H1 (cell line): Measurements from ENCODE around the gene RAB36. TPM values are rescaled to one million over a fixed set of nuclear protein-coding genes. Genes with fewer than 3 reads are reported as not detected.

Experiments used
- CTCF ChIA-PET: fragments of 300-600 bp; sonication (Branson Sonifier 250); formaldehyde crosslinking; loops from one replicate; lab custom pipeline; 2021; ENCODE audit not compliant: partially characterized antibody; lab: Charles Lee
- POLR2A ChIA-PET: fragments of 300-600 bp; sonication (Branson Sonifier 250); formaldehyde crosslinking; loops from one replicate; lab custom pipeline; 2021; ENCODE audit warnings: inconsistent platforms; ENCODE audit not compliant: partially characterized antibody; lab: Charles Lee
- DNase-seq, 2 experiments: peaks; one replicate each; pipeline versions ENCODE4 v3.0.0 to v3.0.0-alpha.2; 2010 to 2022; ENCODE audit warnings: low spot score in 2 of 2, low read depth in 1 of 2, mixed read lengths in 1 of 2
- FAIRE-seq: peaks from 2 replicates; lab custom pipeline; 2011; peaks lifted over from hg19 to GRCh38; lab: Jason Lieb, UNC
- H2AFZ ChIP-seq: 2 replicates; pipeline ENCODE4 v1.8.1; 2012; ENCODE audit warnings: low read length, inconsistent platforms
- H2AK5ac ChIP-seq: 2 replicates; pipeline ENCODE4 v1.6.1; 2013; ENCODE audit warnings: low read depth, low read length
- H2BK120ac ChIP-seq: replicated peaks from 2 replicates; pipeline ENCODE3; 2013; ENCODE audit warnings: low read depth, low read length, inconsistent platforms
- H2BK12ac ChIP-seq: 2 replicates; pipeline ENCODE4 v1.6.1; 2013; ENCODE audit warnings: low read depth, low read length
- H2BK15ac ChIP-seq: 2 replicates; pipeline ENCODE4 v1.6.1; 2013; ENCODE audit warnings: low read length
- H2BK20ac ChIP-seq: 2 replicates; pipeline ENCODE4 v1.6.1; 2013; ENCODE audit warnings: low read length
- H2BK5ac ChIP-seq: 2 replicates; pipeline ENCODE4 v1.6.1; 2013; ENCODE audit warnings: low read depth, low read length
- H3K14ac ChIP-seq: 2 replicates; pipeline ENCODE4 v1.6.1; 2013; ENCODE audit warnings: inconsistent platforms; ENCODE audit not compliant: insufficient read length
- H3K18ac ChIP-seq: 2 replicates; pipeline ENCODE4 v1.6.1; 2013; ENCODE audit warnings: low read length; ENCODE audit errors: extremely low read depth
- H3K23ac ChIP-seq: 2 replicates; pipeline ENCODE4 v1.6.1; 2013; ENCODE audit warnings: inconsistent platforms; ENCODE audit not compliant: insufficient read length
- H3K23me2 ChIP-seq: 2 replicates; pipeline ENCODE4 v1.6.1; 2013; ENCODE audit warnings: low read depth, low read length
- H3K27ac ChIP-seq: 2 replicates; pipeline ENCODE4 v1.6.1; 2011; ENCODE audit warnings: low read depth, low read length, inconsistent platforms
- H3K27me3 ChIP-seq, 4 experiments: replicated peaks in 1 of 4; 1 replicate in 1 of 4; 2 replicates in 3 of 4; pipeline versions ENCODE4 v1.6.1 to v1.8.1; 2011 to 2013; ENCODE audit warnings: low read length in 3 of 4, mild to moderate bottlenecking in 3 of 4, inconsistent platforms in 2 of 4, mixed read lengths in 2 of 4, moderate library complexity in 1 of 4; ENCODE audit not compliant: control insufficient read depth in 3 of 4, insufficient read depth in 3 of 4; ENCODE audit errors: extremely low read depth in 1 of 4
- H3K36me3 ChIP-seq, 4 experiments: 2 replicates each; pipeline versions ENCODE4 v1.6.1 to v1.8.1; 2011 to 2013; ENCODE audit warnings: mild to moderate bottlenecking in 4 of 4, low read length in 3 of 4, moderate library complexity in 2 of 4, control low read depth in 1 of 4, inconsistent platforms in 1 of 4; ENCODE audit not compliant: insufficient read depth in 4 of 4, control insufficient read depth in 2 of 4
- H3K4ac ChIP-seq: replicated peaks from 2 replicates; pipeline ENCODE3; 2013; ENCODE audit warnings: low read length, low read depth, mixed read lengths, inconsistent platforms; ENCODE audit not compliant: insufficient read length
- H3K4me1 ChIP-seq, 4 experiments: replicated peaks in 1 of 4; 1 replicate in 1 of 4; 2 replicates in 3 of 4; pipeline versions ENCODE4 v1.6.1 to v1.8.1; 2011 to 2013; ENCODE audit warnings: low read length in 3 of 4, inconsistent platforms in 2 of 4, mixed read lengths in 1 of 4; ENCODE audit not compliant: insufficient read depth in 4 of 4, control insufficient read depth in 3 of 4
- H3K4me2 ChIP-seq, 2 experiments: 2 replicates each; pipeline versions ENCODE4 v1.6.1 to v1.8.1; 2011 to 2013; ENCODE audit warnings: low read depth in 2 of 2, low read length in 2 of 2, control low read depth in 1 of 2, inconsistent platforms in 1 of 2, mild to moderate bottlenecking in 1 of 2; ENCODE audit not compliant: insufficient read depth in 1 of 2
- H3K4me3 ChIP-seq, 4 experiments: fragments of 200-600, 300-600 bp in 1 of 4; sonication (generic), shearing (Covaris generic), sonication (Bioruptor Twin) in 1 of 4; 2 replicates each; pipeline versions ENCODE4 v1.5.1 to v1.8.1; 2011 to 2016; ENCODE audit warnings: low read length in 4 of 4, low read depth in 3 of 4, control low read depth in 2 of 4, inconsistent platforms in 2 of 4, mild to moderate bottlenecking in 2 of 4, mixed read lengths in 1 of 4, moderate library complexity in 1 of 4; ENCODE audit not compliant: insufficient read depth in 2 of 4; ENCODE audit errors: extremely low read depth in 1 of 4
- H3K56ac ChIP-seq: replicated peaks from 2 replicates; pipeline ENCODE3; 2013; ENCODE audit warnings: low read depth, mild to moderate bottlenecking, mixed read lengths, low read length, inconsistent platforms; ENCODE audit not compliant: insufficient read length
- H3K79me1 ChIP-seq: 2 replicates; pipeline ENCODE4 v1.6.1; 2013; ENCODE audit warnings: low read depth, low read length, control low read depth
- H3K79me2 ChIP-seq, 2 experiments: 2 replicates each; pipeline versions ENCODE4 v1.6.1 to v1.8.1; 2012 to 2013; ENCODE audit warnings: low read length in 2 of 2, mild to moderate bottlenecking in 2 of 2, inconsistent platforms in 1 of 2; ENCODE audit not compliant: insufficient read depth in 2 of 2, control insufficient read depth in 1 of 2
- H3K9ac ChIP-seq, 4 experiments: replicated peaks in 1 of 4; 1 replicate in 1 of 4; 2 replicates in 3 of 4; pipeline versions ENCODE4 v1.6.1 to v1.8.1; 2011 to 2013; ENCODE audit warnings: low read depth in 3 of 4, low read length in 3 of 4, control low read depth in 2 of 4, mild to moderate bottlenecking in 2 of 4, moderate library complexity in 2 of 4, inconsistent platforms in 1 of 4; ENCODE audit errors: extremely low read depth in 1 of 4
- H3K9me3 ChIP-seq, 2 experiments: 2 replicates each; pipeline versions ENCODE4 v1.6.1 to v1.8.1; 2012 to 2013; ENCODE audit warnings: mild to moderate bottlenecking in 2 of 2, moderate library complexity in 2 of 2, control low read depth in 1 of 2, inconsistent platforms in 1 of 2, low read depth in 1 of 2, low read length in 1 of 2, mixed read lengths in 1 of 2; ENCODE audit not compliant: insufficient read depth in 2 of 2
- H4K20me1 ChIP-seq, 2 experiments: replicated peaks in 1 of 2; 2 replicates each; pipeline versions ENCODE3 to v1.8.1; 2011 to 2013; ENCODE audit warnings: inconsistent platforms in 2 of 2, low read length in 2 of 2, mild to moderate bottlenecking in 1 of 2; ENCODE audit not compliant: insufficient read depth in 2 of 2, control insufficient read depth in 1 of 2
- H4K5ac ChIP-seq: 2 replicates; pipeline ENCODE4 v1.6.1; 2013; ENCODE audit warnings: low read length, low read depth, mixed read lengths, inconsistent platforms; ENCODE audit not compliant: insufficient read length
- H4K8ac ChIP-seq: 2 replicates; pipeline ENCODE4 v1.8.0; 2013; ENCODE audit warnings: mild to moderate bottlenecking, moderate library complexity, low read length, inconsistent platforms; ENCODE audit not compliant: insufficient read depth; ENCODE audit errors: extremely low read depth
- H4K91ac ChIP-seq: replicated peaks from 2 replicates; pipeline ENCODE3; 2013; ENCODE audit warnings: low read length, mixed read lengths, inconsistent platforms; ENCODE audit not compliant: insufficient read length
- CTBP2 ChIP-seq: IDR thresholded peaks from 2 replicates; pipeline ENCODE4 v1.7.0; 2011; ENCODE audit warnings: borderline replicate concordance, mild to moderate bottlenecking, moderate library complexity, mixed read lengths, low read length; ENCODE audit not compliant: insufficient read depth, insufficient read length
- EGR1 ChIP-seq: IDR thresholded peaks from 2 replicates; pipeline ENCODE4 v1.6.1; 2011; ENCODE audit warnings: low read depth, low read length, borderline replicate concordance
- FOSL1 ChIP-seq: IDR thresholded peaks from 2 replicates; pipeline ENCODE4 v1.6.1; 2011; ENCODE audit warnings: mild to moderate bottlenecking, low read depth, low read length, moderate library complexity; ENCODE audit not compliant: insufficient read depth
- GABPA ChIP-seq: IDR thresholded peaks from 2 replicates; pipeline ENCODE4 v1.6.1; 2011; ENCODE audit warnings: mild to moderate bottlenecking, low read length, moderate library complexity, borderline replicate concordance; ENCODE audit not compliant: insufficient read depth
- HDAC6 ChIP-seq: IDR thresholded peaks from one replicate; pipeline ENCODE4 v1.7.1; 2012; ENCODE audit warnings: low read depth, mild to moderate bottlenecking, inconsistent platforms, low read length, moderate library complexity
- MAFK ChIP-seq: IDR thresholded peaks from 2 replicates; pipeline ENCODE4 v1.6.1; 2012; ENCODE audit warnings: low read depth, mild to moderate bottlenecking, improper control_type of control experiment, low read length
- PHF8 ChIP-seq: fragments of 200-600 bp; sonication (generic); conservative IDR thresholded peaks from 2 replicates; pipeline ENCODE4 v1.7.1; 2012; ENCODE audit warnings: low read depth, mild to moderate bottlenecking, inconsistent platforms, low read length, moderate library complexity
- POU5F1 ChIP-seq: IDR thresholded peaks from 2 replicates; pipeline ENCODE4 v1.6.1; 2011; ENCODE audit warnings: low read depth, mild to moderate bottlenecking, low read length, moderate library complexity
- RAD21 ChIP-seq, 2 experiments: IDR thresholded peaks in 1 of 2; conservative IDR thresholded peaks in 1 of 2; 2 replicates each; pipeline ENCODE4 v1.6.1; 2011; ENCODE audit warnings: low read depth in 2 of 2, low read length in 2 of 2, improper control_type of control experiment in 1 of 2, inconsistent platforms in 1 of 2, mild to moderate bottlenecking in 1 of 2, moderate library complexity in 1 of 2
- RXRA ChIP-seq: IDR thresholded peaks from 2 replicates; pipeline ENCODE4 v1.6.1; 2011; ENCODE audit warnings: low read depth, mild to moderate bottlenecking, low read length, moderate library complexity; ENCODE audit not compliant: insufficient read depth
- TAF1 ChIP-seq: IDR thresholded peaks from 2 replicates; pipeline ENCODE4 v1.6.1; 2011; ENCODE audit warnings: mild to moderate bottlenecking, low read depth, low read length
- TAF7 ChIP-seq: optimal IDR thresholded peaks from 2 replicates; pipeline ENCODE3; 2011; ENCODE audit warnings: low read depth, mild to moderate bottlenecking, inconsistent platforms, low read length, moderate library complexity, borderline replicate concordance
- TCF12 ChIP-seq: IDR thresholded peaks from 2 replicates; pipeline ENCODE4 v1.6.1; 2011; ENCODE audit warnings: low read depth, mild to moderate bottlenecking, low read length
- WGBS, 2 experiments: shearing (Covaris generic) in 1 of 2; methylation state at CpG; one replicate each; pipeline versions ENCODE4 v1.1.6 to v1.1.7; 2013 to 2015; ENCODE audit warnings: low lambda C conversion rate in 2 of 2, mixed read lengths in 2 of 2, inconsistent platforms in 1 of 2, low coverage in 1 of 2, missing lambda C conversion rate in 1 of 2; ENCODE audit not compliant: insufficient replicate concordance in 2 of 2, insufficient coverage in 1 of 2, insufficient read length in 1 of 2; ENCODE audit errors: extremely low coverage in 1 of 2, missing lambda C conversion rate in 1 of 2; 5-methylcytosine and 5-hydroxymethylcytosine counted together
- polyA plus RNA-seq, 7 experiments: library from polyadenylated mRNA; depleted of rRNA in 3 of 7; stranded (reverse) in 5 of 7; unstranded in 2 of 7; fragments of >200 nt in 5 of 7; fragments of 200-250 nt in 2 of 7; gene quantifications; 1 replicate in 5 of 7; 2 replicates in 1 of 7; 4 replicates in 1 of 7; pipeline versions ENCODE4 v1.2.1 to v1.2.3, GENCODE V29; 2011 to 2013; ENCODE audit warnings: missing spikeins in 2 of 7, mixed read lengths in 2 of 7
- total RNA-seq: library from RNA; stranded (reverse); fragmentation: NEBNext Ultra II Directional; extraction: Animal tissue kit (Norgen Biotek cat#: 25700); gene quantifications from 2 replicates; pipeline ENCODE4 v1.2.1, GENCODE V29; 2021

The RAB36 gene
- total and polyA plus RNA-seq, 2 of the 8 experiments (the other 6 are each of a cell fraction or from before 2014, with no cell fraction given) = 1.0 to 1.5 TPM

DNA sequence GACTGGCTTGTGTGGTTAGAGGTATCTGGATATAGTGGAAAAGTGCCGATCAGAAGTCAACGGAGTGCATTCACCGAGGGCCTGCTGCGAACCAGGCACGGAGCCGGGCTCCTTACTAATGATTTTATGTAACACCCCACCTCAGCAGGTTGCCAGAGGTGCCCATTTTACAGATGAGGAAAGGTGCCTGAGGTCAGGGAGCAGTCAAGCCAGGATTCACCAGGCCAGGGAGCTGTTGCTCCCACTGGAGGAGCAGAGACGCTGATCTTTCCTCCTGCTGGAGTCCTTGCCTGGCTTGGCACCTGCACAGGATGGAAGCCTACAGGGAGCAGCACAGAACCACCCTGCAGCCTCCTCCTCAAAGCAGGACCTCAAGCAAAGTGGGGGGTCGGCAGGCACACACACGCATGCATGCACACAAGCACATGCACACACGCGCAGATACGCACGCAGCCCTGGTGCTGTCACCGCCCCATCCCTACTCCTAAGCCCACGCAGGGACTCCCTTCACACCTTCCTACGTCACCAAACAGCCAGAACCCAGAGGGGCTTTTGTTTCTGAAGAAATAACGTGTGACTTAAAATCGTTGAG is 19.7 kb upstream of the RAB36 start:
- Histone ChIP-seq H3K27me3 (peaks cover 0 to 9% (median 5%) of the 10 kb centered on the region in 4 experiments; a peak in 3 of 7 replicates), H2BK20ac (no peak overlapping the region), H3K18ac (no peak overlapping the region), H3K56ac (no peak overlapping the region), H3K4me1 (peaks cover 0 to 1% (median 0%) of the 10 kb centered on the region in 4 experiments; a peak in 1 of 7 replicates), H3K9ac (no peak overlapping the region), H4K8ac (peak overlapping the region; percentile 53; the same call in 1 of the 2 replicates), H3K4me3 (no peak overlapping the region), H2BK120ac (no peak overlapping the region), H2AFZ (no peak overlapping the region), H2AK5ac (no peak overlapping the region), H2BK5ac (no peak overlapping the region), H3K27ac (no peak overlapping the region), H2BK12ac (no peak overlapping the region), H4K5ac (no peak overlapping the region), H3K36me3 (no peaks in the 10 kb centered on the region; a peak in 2 of 8 replicates), H4K91ac (no peak overlapping the region), H3K23me2 (no peaks in the 10 kb centered on the region), H3K23ac (no peak overlapping the region), H3K9me3 (no peaks in the 10 kb centered on the region), H2BK15ac (no peak overlapping the region), H3K4ac (no peak overlapping the region), H3K79me2 (no peaks in the 10 kb centered on the region), H3K4me2 (no peak overlapping the region), H4K20me1 (no peaks in the 10 kb centered on the region), H3K79me1 (no peaks in the 10 kb centered on the region), H3K14ac (no peak overlapping the region)
- ChIA-PET POLR2A (no interaction called here), CTCF (interaction anchor here (0.6 to 24.3 kb wide), 8 partner anchors 7 to 663 kb away, joined by 3 to 384 read pairs (median 20); no protein-coding TSS in a partner anchor)
- WGBS, 2 experiments = 89% methylated on average over 18 of the region's 18 CpGs; no CpG with 5 or more reads in 1 of the 2 experiments
- no peak for FAIRE-seq
- no peak for DNase-seq
- TF ChIP-seq FOSL1 = no peak
- TF ChIP-seq RAD21 (IDR thresholded peaks at IDR 0.05 in 1 of 2, conservative IDR thresholded peaks at IDR 0.05 in 1 of 2; ENCODE audit: low read depth in 2 of 2, low read length in 2 of 2) = no peak
- TF ChIP-seq MAFK = no peak
- TF ChIP-seq RXRA = no peak
- TF ChIP-seq POU5F1 = no peak
- no peak for TF ChIP-seq PHF8
- TF ChIP-seq EGR1 = no peak
- no peak for TF ChIP-seq CTBP2
- no peak for TF ChIP-seq TCF12
- TF ChIP-seq TAF1 = no peak
- no peak for TF ChIP-seq GABPA
- no peak for TF ChIP-seq HDAC6
- no peak for TF ChIP-seq TAF7
